Loucy (cell line): ENCODE results near the gene RANBP6.
"Not testable (repeated sequence)": the region's sequence is repeated elsewhere in the genome, so short reads cannot be mapped to it uniquely, and the experiment has no call there.

ENCODE experiments used
- H2AFZ ChIP-seq: fragments of 200-600 bp; sonication (generic); 2 replicates; pipeline ENCODE4 v1.6.0; 2016; ENCODE audit warnings: antibody characterized with exemption, mild to moderate bottlenecking, low read length, moderate library complexity
- H3F3A ChIP-seq: fragments of 200-600 bp; 2 replicates; pipeline ENCODE4 v1.6.0; 2016; ENCODE audit warnings: antibody characterized with exemption, low read depth, mild to moderate bottlenecking
- H3K27me3 ChIP-seq: fragments of 200-600 bp; sonication (generic); 2 replicates; pipeline ENCODE4 v1.6.1; 2014; ENCODE audit warnings: low read length, mild to moderate bottlenecking; ENCODE audit not compliant: insufficient read depth, poor library complexity, severe bottlenecking
- H3K36me3 ChIP-seq: fragments of 200-600 bp; sonication (generic); 2 replicates; pipeline ENCODE4 v1.6.1; 2016; ENCODE audit warnings: low read length; ENCODE audit not compliant: insufficient read depth
- H3K4me1 ChIP-seq: fragments of 200-600 bp; sonication (generic); 2 replicates; pipeline ENCODE4 v1.5.1; 2014; ENCODE audit warnings: low read length, mild to moderate bottlenecking; ENCODE audit not compliant: insufficient read depth, poor library complexity, severe bottlenecking
- H3K4me2 ChIP-seq: fragments of 200-600 bp; sonication (generic); 2 replicates; pipeline ENCODE4 v1.6.0; 2014; ENCODE audit warnings: antibody characterized with exemption, low read length, low read depth, mild to moderate bottlenecking; ENCODE audit not compliant: poor library complexity, severe bottlenecking
- H3K4me3 ChIP-seq: fragments of 200-600 bp; sonication (generic); 2 replicates; pipeline ENCODE4 v1.5.1; 2014; ENCODE audit warnings: low read length, mild to moderate bottlenecking, mixed read lengths; ENCODE audit not compliant: poor library complexity, severe bottlenecking
- H3K79me2 ChIP-seq: fragments of 200-600 bp; sonication (generic); 2 replicates; pipeline ENCODE4 v1.6.1; 2014; ENCODE audit warnings: low read length; ENCODE audit not compliant: insufficient read depth
- H3K9ac ChIP-seq: fragments of 200-600 bp; sonication (generic); 2 replicates; pipeline ENCODE4 v1.6.0; 2014; ENCODE audit warnings: mild to moderate bottlenecking, low read depth, low read length, moderate library complexity; ENCODE audit not compliant: poor library complexity, severe bottlenecking
- H3K9me2 ChIP-seq: fragments of 200-600 bp; sonication (generic); replicated peaks from 2 replicates; pipeline ENCODE4 v1.6.1; 2016; ENCODE audit warnings: low read depth, low read length, mixed read lengths
- H3K9me3 ChIP-seq: fragments of 200-600 bp; sonication (generic); 2 replicates; pipeline ENCODE4 v1.6.1; 2014; ENCODE audit warnings: mild to moderate bottlenecking, antibody characterized with exemption, low read length, low read depth; ENCODE audit not compliant: insufficient read depth
- H4K20me1 ChIP-seq: fragments of 200-600 bp; sonication (generic); 2 replicates; pipeline ENCODE4 v1.6.0; 2014; ENCODE audit warnings: antibody characterized with exemption, low read length, mild to moderate bottlenecking; ENCODE audit not compliant: insufficient read depth, poor library complexity, severe bottlenecking
- CTCF ChIP-seq: fragments of 200-600 bp; sonication (generic); conservative IDR thresholded peaks from 2 replicates; pipeline ENCODE4 v1.5.1; 2014; ENCODE audit warnings: mild to moderate bottlenecking, antibody characterized with exemption, low read length
- EZH2phosphoT487 ChIP-seq: fragments of 200-600 bp; IDR thresholded peaks from 2 replicates; pipeline ENCODE4 v1.6.1; 2018; ENCODE audit warnings: antibody characterized with exemption, mild to moderate bottlenecking, moderate library complexity, borderline replicate concordance

Gene RANBP6

GRCh38 chr9:6015278-6016157 is at the start of gene RANBP6:
Gene RANBP6 (minus strand): TSS chr9:6015624. CDS start chr9:6015607, 17 bp downstream.
- H3K4me1 ChIP-seq, result peaks cover 40% of the 10 kb centered on the region
- no peaks in the 10 kb centered on the region for H3K36me3 ChIP-seq
- H3K79me2 ChIP-seq, result peaks cover 48% of the 10 kb centered on the region
- no peaks in the 10 kb centered on the region for H3F3A ChIP-seq
- H3K9me2 ChIP-seq, result no peaks in the 10 kb centered on the region
- H3K27me3 ChIP-seq, result no peaks in the 10 kb centered on the region
- peak within 1 kb of the TSS; percentile 86 for H3K4me3 ChIP-seq
- no peak for TF ChIP-seq EZH2phosphoT487
- no peak for TF ChIP-seq CTCF
- peak within 1 kb of the TSS; percentile 79 for H3K9ac ChIP-seq
- H3K9me3 ChIP-seq, result no peaks in the 10 kb centered on the region
- H4K20me1 ChIP-seq, result peaks cover 30% of the 10 kb centered on the region
- H3K4me2 ChIP-seq, result peak within 1 kb of the TSS; percentile 94
- peak within 1 kb of the TSS; percentile 88 for H2AFZ ChIP-seq

- not testable (repeated sequence) for H4K20me1 ChIP-seq, H3K4me2 ChIP-seq, H3K79me2 ChIP-seq, H3K4me3 ChIP-seq, H3K27me3 ChIP-seq, H3K9ac ChIP-seq, H3K9me2 ChIP-seq, H3K36me3 ChIP-seq, H2AFZ ChIP-seq, H3K9me3 ChIP-seq, H3K4me1 ChIP-seq, H3F3A ChIP-seq
Observed at GRCh38 chr9:6063146-6063545, 47.7 kb upstream of the RANBP6 start.

GRCh38 chr9:6055666-6056065 is 40.2 kb upstream of the RANBP6 start:
- no peaks in the 10 kb centered on the region for H4K20me1 ChIP-seq
- TF ChIP-seq CTCF (no peak), EZH2phosphoT487 (no peak)
- peaks cover 5% of the 10 kb centered on the region for H3K4me1 ChIP-seq
- H3K4me2 ChIP-seq, result no peak overlapping the region
- no peak overlapping the region for H2AFZ ChIP-seq
- H3K9me2 ChIP-seq, result no peaks in the 10 kb centered on the region
- H3K4me3 ChIP-seq, result no peak overlapping the region
- no peaks in the 10 kb centered on the region for H3K9me3 ChIP-seq
- no peaks in the 10 kb centered on the region for H3F3A ChIP-seq
- no peaks in the 10 kb centered on the region for H3K27me3 ChIP-seq
- no peak overlapping the region for H3K9ac ChIP-seq
- no peaks in the 10 kb centered on the region for H3K36me3 ChIP-seq
- H3K79me2 ChIP-seq, result no peaks in the 10 kb centered on the region
